Activated CD4-positive, CD25-positive, alpha-beta regulatory T cell treated with anti-CD3 and anti-CD28 coated beads, Interleukin-2, amount 50 U/mL, for 72 hours (primary cell): ENCODE measurements around the gene XG.
"Not testable (repeated sequence)": the region's sequence is repeated elsewhere in the genome, so short reads cannot be mapped to it uniquely, and the experiment has no call there.

Experiments
- DNase-seq: peaks from one replicate; pipeline ENCODE4 v3.0.0; 2021

Gene XG

GRCh38 chrX:2781698-2782097 is 29.9 kb downstream of the XG start:
- DNase-seq: no peak

- no peak for DNase-seq
Observed at GRCh38 chrX:2782171-2782570, 30.3 kb downstream of the XG start.

- DNase-seq: no peak
Observed at GRCh38 chrX:2782778-2783177, 30.9 kb downstream of the XG start.

GRCh38 chrX:2784026-2784425 is 32.2 kb downstream of the XG start:
- DNase-seq: no peak

DNA sequence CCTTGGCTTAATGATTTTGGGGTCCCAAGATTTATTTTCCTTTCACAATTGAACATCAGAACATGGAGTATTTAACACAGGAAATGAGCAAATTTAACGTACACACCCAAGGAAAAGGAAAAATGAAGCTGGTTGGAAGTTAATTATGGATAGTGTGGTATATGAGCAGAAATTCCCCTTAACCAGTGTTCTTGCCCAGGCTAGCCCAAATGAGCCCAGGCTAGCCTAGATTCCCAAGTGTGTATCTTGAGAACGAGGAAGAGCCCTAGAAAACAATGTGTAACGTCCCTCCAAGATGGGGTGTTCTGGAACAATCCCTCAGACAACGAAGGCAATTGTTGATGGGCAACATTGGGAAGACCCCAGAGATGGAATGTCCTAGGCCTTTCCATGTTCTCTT is 33.7 kb downstream of the XG start:
- DNase-seq: no peak

DNA sequence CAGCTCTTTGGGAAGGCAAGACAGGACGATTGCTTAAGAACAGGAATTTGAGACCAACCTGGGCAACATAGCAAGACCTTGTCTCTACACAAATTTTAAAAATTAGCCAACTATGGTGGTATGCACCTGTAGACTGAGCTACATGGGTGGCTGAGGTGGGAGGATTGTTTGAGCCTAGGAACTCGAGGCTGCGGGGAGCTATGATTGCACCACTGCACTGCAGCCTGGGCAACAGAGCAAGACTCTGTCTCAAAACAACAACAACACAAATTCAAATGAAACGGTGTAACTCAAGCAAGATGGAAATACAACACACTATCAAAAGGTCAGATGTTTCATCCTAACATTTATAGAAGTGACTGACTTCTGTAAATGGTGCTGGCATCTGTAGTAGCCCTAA is 37.1 kb downstream of the XG start:
- no peak for DNase-seq

- no peak for DNase-seq
Observed at GRCh38 chrX:2789569-2789968, 37.7 kb downstream of the XG start.

DNA sequence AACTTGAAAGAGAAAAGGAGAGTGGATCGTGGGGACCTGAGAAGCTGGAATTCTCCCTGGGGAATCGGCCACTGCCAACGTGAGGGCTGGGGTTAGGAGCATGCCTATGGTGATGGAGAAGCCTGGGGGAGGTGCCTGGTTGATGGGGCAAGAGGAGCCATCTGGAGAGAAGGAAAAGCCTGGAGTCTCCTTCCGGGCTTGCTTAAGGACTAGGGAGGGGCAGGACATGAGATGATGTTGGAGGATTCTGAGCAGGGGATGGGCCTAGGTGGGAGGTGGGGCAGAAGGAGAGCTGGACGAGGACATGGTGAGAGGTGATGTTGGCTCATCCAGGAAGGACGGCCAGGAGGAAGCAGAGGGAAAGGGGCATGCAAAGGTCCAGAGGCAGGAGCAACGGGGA is 41.9 kb downstream of the XG start:
- DNase-seq: no peak

GRCh38 chrX:2794336-2794735 is 42.5 kb downstream of the XG start:
- DNase-seq: no peak

GRCh38 chrX:2796808-2797207 is 45.0 kb downstream of the XG start:
- DNase-seq: not testable (repeated sequence)

DNA sequence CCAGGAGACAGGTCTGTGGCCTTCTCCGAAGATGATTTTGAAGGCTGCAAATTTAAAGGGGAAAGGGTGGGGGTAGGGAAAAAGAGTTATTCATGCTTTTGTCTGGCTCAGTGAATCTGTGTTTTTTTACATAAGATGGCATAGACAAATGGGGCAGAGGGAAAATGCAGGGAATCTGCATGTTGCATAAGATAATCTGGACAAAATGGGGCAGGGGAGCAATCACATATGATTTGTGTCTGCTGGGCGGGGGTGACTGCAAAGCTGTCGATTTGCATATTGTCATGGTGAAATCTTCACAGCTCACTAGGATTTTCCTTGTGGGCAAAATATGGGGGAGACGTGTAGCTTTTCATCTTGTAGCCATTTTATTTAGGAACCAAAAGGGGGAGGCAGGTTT is 47.5 kb downstream of the XG start:
- DNase-seq: no peak

DNA sequence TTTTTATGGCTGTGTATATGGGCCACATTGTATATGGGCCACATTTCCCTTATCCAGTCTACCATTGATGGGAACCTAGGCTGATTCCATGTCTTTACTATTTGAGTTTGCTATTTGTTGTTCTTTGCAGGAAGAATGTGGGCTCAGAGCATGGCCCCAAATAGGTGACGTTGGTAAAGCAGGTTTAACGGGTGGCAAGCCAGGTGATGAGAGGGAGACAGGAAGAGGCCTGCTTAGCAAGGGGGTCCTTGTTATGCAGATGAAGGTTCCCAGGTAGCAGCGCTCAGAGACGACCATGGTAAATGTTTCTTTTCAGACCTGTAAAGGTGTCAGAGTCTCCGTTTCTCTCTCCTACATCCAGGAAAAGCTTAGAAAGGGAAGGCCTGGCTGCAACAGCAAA is 48.1 kb downstream of the XG start:
- not testable (repeated sequence) for DNase-seq

DNA sequence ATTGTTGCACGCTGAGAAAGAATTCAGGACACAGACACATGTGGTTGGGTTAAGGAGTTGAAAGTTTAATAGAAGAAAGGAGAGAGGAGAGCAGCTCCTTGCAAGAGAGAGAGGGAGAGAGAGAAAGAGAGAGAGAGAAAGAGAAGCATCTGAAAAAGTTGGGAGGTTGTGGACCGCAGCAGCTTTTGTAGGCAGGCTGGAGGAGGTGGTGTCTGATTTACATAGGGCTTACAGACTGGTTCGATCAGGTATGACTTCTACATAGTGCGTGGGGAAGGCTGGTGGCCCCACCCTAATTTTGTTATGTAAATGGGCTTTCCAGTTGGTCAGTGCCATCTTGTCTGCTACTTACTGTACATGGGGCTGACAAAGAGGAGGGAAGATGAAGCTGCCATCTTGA is 49.4 kb downstream of the XG start:
- DNase-seq: no peak

GRCh38 chrX:2802376-2803090 is 50.7 kb downstream of the XG start:
- DNase-seq: not testable (repeated sequence)

GRCh38 chrX:2803486-2803885 is 51.6 kb downstream of the XG start:
- not testable (repeated sequence) for DNase-seq

GRCh38 chrX:2804106-2804843 is 52.4 kb downstream of the XG start:
- DNase-seq: not testable (repeated sequence)

- not testable (repeated sequence) for DNase-seq
Observed at GRCh38 chrX:2804858-2805257, 53.0 kb downstream of the XG start.

GRCh38 chrX:2811271-2811670 is 59.4 kb downstream of the XG start:
- no peak for DNase-seq

GRCh38 chrX:2812161-2812907 is 60.5 kb downstream of the XG start:
- DNase-seq: peak; percentile 37

DNA sequence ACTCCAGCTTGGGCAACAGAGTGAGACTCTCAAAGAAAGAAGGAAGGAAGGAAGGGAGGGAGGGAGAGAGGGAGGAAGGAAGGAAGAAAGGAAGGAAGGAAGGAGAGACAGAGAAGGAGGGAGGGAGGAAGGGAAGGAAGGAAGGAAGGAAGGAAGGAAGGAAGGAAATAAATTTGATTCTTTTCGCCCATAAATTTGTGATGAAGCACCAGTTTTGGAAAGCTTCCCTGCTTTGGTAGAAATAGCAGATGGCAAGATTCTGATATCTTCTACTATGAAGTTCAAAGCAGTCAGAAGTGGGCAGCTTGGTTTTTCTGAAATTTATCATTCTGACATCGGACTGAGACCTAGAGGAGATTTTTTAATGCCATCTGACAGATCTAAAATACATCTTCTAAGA is 65.2 kb downstream of the XG start:
- DNase-seq: no peak

DNA sequence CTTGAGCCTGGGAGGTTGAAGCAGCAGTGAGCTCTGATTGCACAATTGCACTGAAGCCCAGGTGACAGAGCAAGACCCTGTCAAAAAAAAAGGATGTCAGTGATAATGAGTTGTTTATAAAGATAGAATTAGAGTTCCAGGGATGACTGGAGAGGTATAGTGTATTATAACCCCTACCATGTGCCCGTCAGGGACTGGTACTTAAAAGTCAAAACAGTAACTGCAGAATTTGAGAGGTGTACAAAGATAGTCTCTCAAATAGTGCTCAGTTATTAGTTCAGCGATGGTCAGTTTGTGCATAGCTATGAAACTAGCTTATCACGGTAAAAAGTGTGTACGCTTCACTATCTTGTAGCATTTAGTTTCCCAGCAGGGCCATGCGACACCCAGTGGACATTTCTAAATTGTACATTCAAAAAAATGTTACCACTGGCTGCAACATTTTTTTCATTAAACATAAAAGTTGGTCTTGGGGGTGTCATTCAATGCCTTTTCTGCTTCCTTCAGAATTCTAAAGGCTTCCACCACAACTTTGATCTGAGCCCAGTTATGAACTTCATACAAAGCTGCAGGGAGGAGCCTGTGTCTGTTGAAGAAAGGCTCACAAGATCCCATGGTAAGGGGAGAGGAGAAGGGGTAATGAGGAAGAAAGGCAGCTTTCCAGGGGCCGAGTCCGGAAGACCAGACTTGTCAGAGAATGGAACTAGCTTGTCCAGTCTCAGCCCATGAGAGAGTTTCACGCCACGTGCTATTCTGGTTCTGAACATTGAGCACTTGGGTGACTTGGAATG is 67.7 kb downstream of the XG start:
- no peak for DNase-seq

- no peak for DNase-seq
Observed at GRCh38 chrX:2820136-2820771, 68.4 kb downstream of the XG start.
